CD4-positive, alpha-beta T cell treated with Interleukin-4 for 4 hours (primary cell): Measurements from ENCODE around the gene C2orf69.

Experiments used
- DNase-seq: peaks from one replicate; pipeline ENCODE4 v3.0.0-alpha.2; 2020

Gene C2orf69

GRCh38 chr2:199973703-199974102 is 62.6 kb downstream of the C2orf69 start:
- DNase-seq, result no peak

- DNase-seq, result no peak
Measured at GRCh38 chr2:199975273-199975895, 64.3 kb downstream of the C2orf69 start.
